Hair follicular keratinocyte (primary cell): ENCODE results near the gene TCP1. TPM values are rescaled to one million over a fixed set of nuclear protein-coding genes. Genes with fewer than 3 reads are reported as not detected.

ENCODE experiments used
- total RNA-seq: library from RNA; depleted of rRNA; stranded (reverse); fragments of >200 nt; gene quantifications from 2 replicates; pipeline ENCODE4 v1.2.3, GENCODE V29; 2015

The TCP1 gene
- total RNA-seq: 171 and 301 TPM in 2 replicates

DNA sequence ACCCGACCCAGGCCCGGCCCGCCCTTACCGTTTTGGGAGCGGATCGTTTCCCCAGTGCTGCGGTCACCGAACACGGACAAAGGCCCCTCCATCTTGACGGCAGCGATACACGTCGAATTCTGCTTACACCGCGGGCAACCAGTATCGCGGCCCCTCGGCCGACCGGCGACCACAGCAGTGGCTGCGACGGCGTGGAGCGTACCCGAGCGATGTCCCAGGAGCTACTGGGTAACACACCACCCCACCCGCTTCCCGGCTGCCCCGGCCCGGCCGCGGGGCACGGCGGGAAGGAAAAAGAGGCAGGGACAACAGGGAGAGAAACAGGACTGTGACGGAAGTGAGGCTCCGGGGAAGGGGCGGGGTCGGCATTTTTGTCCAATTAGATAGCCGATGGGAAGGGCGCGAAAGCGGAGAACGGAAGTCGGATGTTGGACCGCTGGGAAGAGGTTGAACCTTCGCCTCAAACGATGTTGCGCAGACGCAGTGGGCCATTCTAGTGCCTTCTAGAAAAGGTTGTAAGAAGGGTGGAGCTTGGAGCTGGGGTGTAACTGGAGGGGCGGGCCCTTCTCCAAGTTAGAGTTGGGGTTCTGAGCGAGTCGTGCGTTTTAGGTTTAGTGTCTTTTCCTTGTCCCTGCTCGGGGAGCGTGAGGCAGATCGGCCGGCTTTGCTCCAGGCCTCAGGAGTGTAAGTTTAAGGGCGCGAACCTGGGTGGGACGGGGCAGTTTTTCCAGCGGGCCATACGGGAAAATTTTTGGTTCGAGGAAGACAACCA is at the start of gene TCP1:
Gene TCP1 (minus strand): TSS at position 226 of the 772 bp plus-strand sequence. CDS start 134 bp downstream, at position 92.

DNA sequence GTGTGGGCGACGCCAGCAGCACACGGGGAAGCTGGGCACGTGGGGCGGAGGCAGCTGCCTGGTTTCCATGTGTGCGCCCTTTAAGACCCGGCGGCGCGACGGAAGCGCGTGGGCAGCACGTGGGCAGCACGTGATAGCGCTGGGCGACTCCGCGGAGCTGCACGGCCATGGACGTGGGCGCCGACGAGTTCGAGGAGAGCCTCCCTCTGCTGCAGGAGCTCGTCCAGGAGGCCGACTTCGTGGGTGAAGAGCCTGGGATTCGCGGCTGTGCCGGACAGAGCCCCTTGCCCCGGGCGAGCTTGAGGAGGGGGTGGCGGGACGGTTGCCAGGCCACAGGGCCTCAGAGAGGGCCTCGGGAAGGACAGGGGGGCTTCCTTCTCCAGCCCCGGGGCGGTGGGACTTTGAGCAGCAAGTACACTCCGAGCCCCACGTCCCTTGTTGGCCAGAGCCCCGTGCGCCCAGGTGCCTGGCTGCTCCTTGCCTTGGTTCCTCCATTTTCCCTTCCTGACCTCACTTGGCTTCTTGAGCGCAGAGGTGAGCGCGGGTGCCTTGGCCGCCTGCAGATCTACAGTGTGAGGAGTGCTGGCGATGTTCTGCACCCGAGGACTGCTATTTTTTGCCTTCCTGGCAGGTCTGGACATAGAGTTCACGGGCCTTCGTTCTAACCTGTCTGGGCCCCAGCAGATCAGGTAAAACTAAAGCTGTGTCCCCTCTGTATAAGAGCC is 10.9 kb upstream of the TCP1 start, which contains the start of gene PNLDC1:
Gene PNLDC1 (plus strand): TSS at position 136 of the 725 bp plus-strand sequence. CDS start 32 bp downstream, at position 168.

DNA sequence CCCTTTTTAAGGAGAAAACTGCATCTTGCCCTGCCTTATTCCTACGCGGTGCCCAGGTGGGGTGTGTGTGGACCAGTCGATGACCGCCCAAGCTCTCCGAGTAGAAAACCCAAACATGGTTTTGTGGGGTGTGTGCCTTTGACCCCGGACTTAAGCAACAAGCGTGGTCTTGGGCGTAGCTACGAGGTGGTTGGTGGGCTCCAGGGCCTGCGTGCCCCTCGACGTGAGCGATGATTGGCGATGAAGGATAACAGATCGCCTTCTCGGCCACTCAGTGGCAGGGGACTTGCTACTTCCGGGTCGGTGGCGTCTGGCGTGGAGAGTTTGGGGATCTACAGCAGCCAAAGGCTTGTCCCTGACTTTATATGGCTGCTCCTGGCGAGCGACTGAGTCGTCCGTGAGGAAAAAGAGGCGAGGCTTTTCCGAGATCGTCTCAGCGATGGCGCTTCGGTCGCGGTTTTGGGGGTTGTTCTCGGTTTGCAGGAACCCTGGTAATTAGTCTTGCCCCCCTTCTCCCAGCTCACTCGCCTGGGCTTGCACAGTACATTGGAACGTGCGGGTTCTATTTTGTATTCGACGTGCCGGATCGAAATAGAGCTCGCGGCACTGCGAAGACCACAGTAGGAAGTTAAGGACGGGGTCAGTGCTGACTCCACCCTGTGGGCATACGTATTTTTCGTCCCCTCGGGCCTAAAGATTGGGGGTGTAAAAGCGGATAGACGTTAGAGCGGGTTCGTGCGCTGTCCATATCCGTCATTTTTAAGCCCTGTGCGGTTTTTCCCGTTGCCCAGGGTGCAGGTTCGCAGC is 950 bp upstream of the TCP1 start, which contains the start of gene MRPL18:
Gene MRPL18 (plus strand): TSS at position 319 of the 807 bp plus-strand sequence. CDS start 121 bp downstream, at position 440.

GRCh38 chr6:159761873-159762680 is 27.3 kb downstream of the TCP1 start, which contains the start of gene ACAT2:
TSS of gene ACAT2 (plus strand) at chr6:159762045. CDS start at chr6:159762088, 43 bp downstream.

Other genes with a start within 250 kb of the TCP1 start
- gene SOD2, start 96.4 kb downstream of the TCP1 start, total RNA-seq: 156 and 195 TPM in 2 replicates
- gene WTAP, start 62.1 kb downstream of the TCP1 start, total RNA-seq: 57.6 and 69.3 TPM in 2 replicates
- 169 and 192 TPM in 2 replicates for gene ACAT2, start 27.6 kb downstream of the TCP1 start, total RNA-seq
- gene MRPL18, start 865 bp upstream of the TCP1 start, total RNA-seq: 108 and 142 TPM in 2 replicates
- 0.94 TPM in 1 of 2 replicates, not detected in the other for gene PNLDC1, start 10.7 kb upstream of the TCP1 start, total RNA-seq
- not detected in 2 replicates for gene MAS1, start 101.4 kb upstream of the TCP1 start, total RNA-seq
- 37.1 and 57.4 TPM in 2 replicates for gene IGF2R, start 179.5 kb upstream of the TCP1 start, total RNA-seq